ENCODE results near the gene KLF9.

Gene KLF9

GRCh38 chr9:70418822-70419555 lies 4.5 kb upstream of the KLF9 start:
- DNase-seq (ENCODE audit: low read depth), result peak; percentile 100
- no peak for TF ChIP-seq CTCF (conservative IDR thresholded peaks at IDR 0.05; ENCODE audit: low read depth, low read length)
- peak overlapping the region; percentile 54 for H3K4me3 ChIP-seq (ENCODE audit: low read depth, low read length)

GRCh38 chr9:70415476-70415875 lies 1.0 kb upstream of the KLF9 start:
- no peak for TF ChIP-seq CTCF (conservative IDR thresholded peaks at IDR 0.05; ENCODE audit: low read depth, low read length)
- no peak for DNase-seq (ENCODE audit: low read depth)
- no peak overlapping the region for H3K4me3 ChIP-seq (ENCODE audit: low read depth, low read length)

- no peak for DNase-seq (ENCODE audit: low read depth)
- H3K4me3 ChIP-seq (ENCODE audit: low read depth, low read length), result peak overlapping the region; percentile 70
- no peak for TF ChIP-seq CTCF (conservative IDR thresholded peaks at IDR 0.05; ENCODE audit: low read depth, low read length)
These were observed 584 bp upstream of the KLF9 start for GRCh38 chr9:70415041-70415440.

- peak overlapping the region; percentile 70 for H3K4me3 ChIP-seq (ENCODE audit: low read depth, low read length)
- TF ChIP-seq CTCF (conservative IDR thresholded peaks at IDR 0.05; ENCODE audit: low read depth, low read length), result no peak
- DNase-seq (ENCODE audit: low read depth), result no peak
These were observed 1.0 kb downstream of the KLF9 start for GRCh38 chr9:70413464-70413798.

- no peak for TF ChIP-seq CTCF (conservative IDR thresholded peaks at IDR 0.05; ENCODE audit: low read depth, low read length)
- peak; percentile 84 for DNase-seq (ENCODE audit: low read depth)
- peak overlapping the region; percentile 70 for H3K4me3 ChIP-seq (ENCODE audit: low read depth, low read length)
These were observed 1.5 kb downstream of the KLF9 start for GRCh38 chr9:70412832-70413463.

GRCh38 chr9:70411930-70412831 lies 2.3 kb downstream of the KLF9 start:
- TF ChIP-seq CTCF (conservative IDR thresholded peaks at IDR 0.05; ENCODE audit: low read depth, low read length), result no peak
- peak; percentile 95 for DNase-seq (ENCODE audit: low read depth)
- H3K4me3 ChIP-seq (ENCODE audit: low read depth, low read length), result peak overlapping the region; percentile 70
